NT2/D1 (cell line): ENCODE data around the gene ADGRL4.

Experiments used
- SUZ12 ChIP-seq: IDR thresholded peaks from 2 replicates; pipeline ENCODE4 v1.6.1; 2011; ENCODE audit not compliant: insufficient read length, insufficient read depth; ENCODE audit errors: extremely low read depth
- YY1 ChIP-seq: IDR thresholded peaks from 2 replicates; pipeline ENCODE4 v1.6.1; 2011; ENCODE audit not compliant: insufficient read length, insufficient read depth
- ZNF274 ChIP-seq: IDR thresholded peaks from 2 replicates; pipeline ENCODE4 v1.6.1; 2011; ENCODE audit warnings: mild to moderate bottlenecking, low read depth, low read length

- no peak for TF ChIP-seq ZNF274
- no peak for TF ChIP-seq YY1
- TF ChIP-seq SUZ12 = no peak
These were observed 46.4 kb upstream of the ADGRL4 start for GRCh38 chr1:79052829-79053449.
